ENCODE data around the gene HNRNPM.

Gene HNRNPM

DNA sequence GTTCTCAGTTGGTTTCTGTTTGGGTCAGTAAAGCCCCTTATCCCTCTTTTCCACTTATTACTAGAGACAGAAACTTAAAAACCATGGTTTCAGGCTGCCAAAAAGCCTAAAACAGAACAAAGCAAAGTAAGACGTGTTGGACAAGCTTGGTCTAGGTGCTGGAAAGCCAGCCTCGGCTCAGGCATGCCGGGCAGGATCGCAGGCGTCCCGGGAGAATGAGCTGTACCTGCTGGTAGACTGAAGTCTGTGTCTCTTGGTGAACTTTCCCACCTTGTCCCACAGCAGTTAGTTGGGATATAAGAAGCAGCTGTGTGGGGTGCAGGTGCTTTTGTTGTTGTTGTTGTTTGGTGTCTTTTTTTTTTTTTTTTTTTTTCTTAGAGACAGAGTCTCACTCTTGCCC lies 36.8 kb downstream of the HNRNPM start:
- Mint-ChIP-seq H3K27ac (peak overlapping the region in 1 of 3 experiments; percentile 27), H3K4me1 (no peaks in the 10 kb centered on the region), H3K27me3 (ENCODE audit: low read depth) (no peaks in the 10 kb centered on the region), H3K36me3 (ENCODE audit: low read depth) (peaks cover 74% of the 10 kb centered on the region), H3K4me3 (no peak overlapping the region), H3K9me3 (no peaks in the 10 kb centered on the region)
- TF ChIP-seq, protein P1, sequence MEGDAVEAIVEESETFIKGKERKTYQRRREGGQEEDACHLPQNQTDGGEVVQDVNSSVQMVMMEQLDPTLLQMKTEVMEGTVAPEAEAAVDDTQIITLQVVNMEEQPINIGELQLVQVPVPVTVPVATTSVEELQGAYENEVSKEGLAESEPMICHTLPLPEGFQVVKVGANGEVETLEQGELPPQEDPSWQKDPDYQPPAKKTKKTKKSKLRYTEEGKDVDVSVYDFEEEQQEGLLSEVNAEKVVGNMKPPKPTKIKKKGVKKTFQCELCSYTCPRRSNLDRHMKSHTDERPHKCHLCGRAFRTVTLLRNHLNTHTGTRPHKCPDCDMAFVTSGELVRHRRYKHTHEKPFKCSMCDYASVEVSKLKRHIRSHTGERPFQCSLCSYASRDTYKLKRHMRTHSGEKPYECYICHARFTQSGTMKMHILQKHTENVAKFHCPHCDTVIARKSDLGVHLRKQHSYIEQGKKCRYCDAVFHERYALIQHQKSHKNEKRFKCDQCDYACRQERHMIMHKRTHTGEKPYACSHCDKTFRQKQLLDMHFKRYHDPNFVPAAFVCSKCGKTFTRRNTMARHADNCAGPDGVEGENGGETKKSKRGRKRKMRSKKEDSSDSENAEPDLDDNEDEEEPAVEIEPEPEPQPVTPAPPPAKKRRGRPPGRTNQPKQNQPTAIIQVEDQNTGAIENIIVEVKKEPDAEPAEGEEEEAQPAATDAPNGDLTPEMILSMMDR (IDR thresholded peaks at IDR 0.05; ENCODE audit: unreplicated experiment in 3 of 3), result no peak

DNA sequence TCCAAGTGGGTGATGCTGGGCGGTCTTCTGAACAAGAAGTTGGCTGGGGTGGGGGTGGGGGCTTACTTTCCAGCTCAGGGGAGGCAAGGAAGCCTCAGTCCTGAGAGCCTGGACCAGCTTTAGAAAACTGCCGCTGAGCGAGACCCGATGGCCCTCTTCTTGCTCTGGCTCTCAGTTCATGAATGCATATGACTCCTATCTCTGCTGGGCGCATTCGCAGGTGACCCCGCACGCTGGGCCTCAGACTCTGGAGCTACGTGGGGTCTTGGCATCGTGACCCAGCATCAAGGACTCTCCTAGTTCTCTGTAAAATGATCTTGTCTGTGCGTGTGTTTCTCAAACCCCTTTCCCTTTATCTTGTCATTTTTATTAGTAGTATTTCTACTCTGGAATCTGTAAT lies 37.9 kb downstream of the HNRNPM start:
- TF ChIP-seq, protein P1 (IDR thresholded peaks at IDR 0.05; ENCODE audit: unreplicated experiment in 3 of 3), result no peak
- H3K27me3 Mint-ChIP-seq (ENCODE audit: low read depth), result no peaks in the 10 kb centered on the region
- H3K9me3 Mint-ChIP-seq, result no peaks in the 10 kb centered on the region
- H3K36me3 Mint-ChIP-seq (ENCODE audit: low read depth), result peaks cover 78% of the 10 kb centered on the region
- no peaks in the 10 kb centered on the region for H3K4me1 Mint-ChIP-seq
- no peak overlapping the region for H3K4me3 Mint-ChIP-seq
- H3K27ac Mint-ChIP-seq, result peak overlapping the region in 1 of 3 experiments; percentile 3

GRCh38 chr19:8483165-8483564 lies 38.4 kb downstream of the HNRNPM start:
- H3K9me3 Mint-ChIP-seq, result no peaks in the 10 kb centered on the region
- H3K4me1 Mint-ChIP-seq, result no peaks in the 10 kb centered on the region
- TF ChIP-seq, protein P1 (IDR thresholded peaks at IDR 0.05; ENCODE audit: unreplicated experiment in 3 of 3), result no peak
- peaks cover 78% of the 10 kb centered on the region for H3K36me3 Mint-ChIP-seq (ENCODE audit: low read depth)
- H3K4me3 Mint-ChIP-seq, result no peak overlapping the region
- H3K27me3 Mint-ChIP-seq (ENCODE audit: low read depth), result no peaks in the 10 kb centered on the region
- H3K27ac Mint-ChIP-seq, result peak overlapping the region in 1 of 3 experiments; percentile 3

DNA sequence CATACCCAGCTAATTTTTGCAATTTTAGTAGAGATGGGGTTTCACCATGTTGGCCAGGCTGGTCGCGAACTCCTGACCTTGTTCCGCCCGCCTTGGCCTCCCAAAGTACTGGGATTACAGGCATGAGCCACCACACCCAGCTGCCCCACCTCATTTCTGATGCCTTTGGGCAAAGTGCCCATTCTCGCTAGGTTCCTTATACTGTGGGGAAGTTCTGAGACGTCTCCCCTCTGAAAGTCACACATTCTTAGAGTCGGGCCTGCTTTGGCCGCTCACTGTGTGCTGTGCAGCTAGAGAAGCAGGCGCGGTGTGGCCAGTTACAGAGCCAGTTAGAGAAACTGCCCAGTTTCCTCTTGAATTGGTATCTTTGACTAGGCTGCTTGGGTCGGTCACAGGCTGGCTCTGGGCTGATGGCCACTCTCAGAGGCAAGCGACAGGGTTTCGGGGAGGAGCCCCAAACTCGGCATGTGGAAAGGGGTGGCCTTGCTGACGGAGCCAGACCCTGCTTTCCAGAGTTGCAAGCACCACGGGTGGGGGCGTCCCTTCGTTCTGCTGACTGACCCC lies 39.6 kb downstream of the HNRNPM start:
- Mint-ChIP-seq H3K4me1 (no peaks in the 10 kb centered on the region), H3K9me3 (no peaks in the 10 kb centered on the region), H3K36me3 (ENCODE audit: low read depth) (peaks cover 76% of the 10 kb centered on the region), H3K27ac (no peak overlapping the region), H3K4me3 (no peak overlapping the region), H3K27me3 (ENCODE audit: low read depth) (no peaks in the 10 kb centered on the region)
- TF ChIP-seq, protein P1 (IDR thresholded peaks at IDR 0.05; ENCODE audit: unreplicated experiment in 3 of 3), result no peak

- H3K27me3 Mint-ChIP-seq (ENCODE audit: low read depth), result no peaks in the 10 kb centered on the region
- H3K9me3 Mint-ChIP-seq, result no peaks in the 10 kb centered on the region
- no peak overlapping the region for H3K4me3 Mint-ChIP-seq
- TF ChIP-seq, protein P1 (IDR thresholded peaks at IDR 0.05; ENCODE audit: unreplicated experiment in 3 of 3), result no peak
- no peaks in the 10 kb centered on the region for H3K4me1 Mint-ChIP-seq
- no peak overlapping the region for H3K27ac Mint-ChIP-seq
- peaks cover 77% of the 10 kb centered on the region for H3K36me3 Mint-ChIP-seq (ENCODE audit: low read depth)
Observed at GRCh38 chr19:8485561-8486371, 41.0 kb downstream of the HNRNPM start.

All from nephron (organoid).